GM18505 (cell line): ENCODE results near the gene NFIB.

Source experiments
- ATAC-seq: cut with Tn5 transposase; IDR thresholded peaks from one replicate; pipeline ENCODE4 v1.9.1; 2021; ENCODE audit not compliant: unreplicated experiment
- POLR2A ChIP-seq: IDR thresholded peaks from 4 replicates; pipeline ENCODE4 v1.6.1; 2011; ENCODE audit warnings: borderline replicate concordance; ENCODE audit not compliant: insufficient read depth, insufficient read length; ENCODE audit errors: extremely low read depth

The NFIB gene

GRCh38 chr9:14311956-14312685 lies 1.8 kb downstream of the NFIB start:
- no peak for TF ChIP-seq POLR2A
- no peak for ATAC-seq

DNA sequence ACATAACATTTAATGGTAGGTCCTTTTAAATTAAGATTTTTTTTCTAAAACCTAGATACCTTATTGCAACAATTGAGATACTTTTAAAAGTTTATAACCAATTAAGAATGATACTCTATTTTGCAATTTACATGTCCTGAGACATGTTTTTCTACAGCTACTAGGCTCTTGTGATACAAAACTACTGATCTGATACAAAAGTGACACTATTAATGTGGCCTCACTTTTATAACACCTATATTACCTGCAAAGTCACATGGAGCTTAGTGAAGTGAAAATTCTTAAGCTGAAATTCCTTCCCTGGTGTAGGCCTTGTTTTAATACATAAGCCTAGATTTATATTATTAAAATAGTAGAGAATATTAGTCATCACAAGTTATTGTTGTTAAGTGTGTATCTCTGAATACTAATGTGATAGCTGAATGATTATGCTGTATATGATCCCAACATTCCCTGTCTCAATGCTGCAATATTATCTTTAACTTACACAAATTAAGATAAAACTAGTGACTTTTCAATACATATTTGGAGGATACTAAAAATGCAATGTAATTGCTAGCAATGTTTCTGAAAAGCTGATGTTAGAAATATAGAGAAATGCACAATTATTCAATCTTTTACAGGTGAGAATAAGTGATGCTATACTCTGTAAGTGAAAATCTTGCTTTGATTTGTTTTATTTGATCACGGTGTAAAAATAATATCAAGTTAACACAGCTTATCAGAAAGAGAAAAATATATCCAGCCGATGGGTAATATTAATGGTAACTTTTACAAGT lies 2.6 kb downstream of the NFIB start:
- no peak for TF ChIP-seq POLR2A
- no peak for ATAC-seq

GRCh38 chr9:14310311-14310710 lies 3.6 kb downstream of the NFIB start:
- no peak for ATAC-seq
- TF ChIP-seq POLR2A: no peak

- TF ChIP-seq POLR2A: no peak
These were observed 4.5 kb downstream of the NFIB start for GRCh38 chr9:14309403-14309802.

DNA sequence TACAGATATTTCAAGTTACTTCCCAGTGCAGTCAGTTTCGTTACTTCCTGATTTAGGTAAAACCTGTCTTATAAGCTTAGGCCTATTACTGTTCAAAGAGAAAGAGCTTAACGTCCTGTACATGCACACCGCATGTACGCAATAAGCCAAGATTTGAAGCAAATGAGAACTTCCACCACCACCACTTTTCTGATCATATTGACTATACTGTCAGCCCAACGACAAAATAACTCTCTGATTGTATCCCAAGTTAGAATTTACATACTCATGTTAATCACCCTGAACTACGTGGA lies 5.1 kb downstream of the NFIB start:
- ATAC-seq: no peak
- TF ChIP-seq POLR2A: no peak

More at GRCh38 chr9:14309403-14309802, 4.5 kb downstream of the NFIB start:
- no peak for ATAC-seq

- no peak for ATAC-seq
- TF ChIP-seq POLR2A: no peak
These were observed 5.7 kb downstream of the NFIB start for GRCh38 chr9:14307989-14308852.

- no peak for TF ChIP-seq POLR2A
- no peak for ATAC-seq
These were observed 7.0 kb downstream of the NFIB start for GRCh38 chr9:14306672-14307660.

GRCh38 chr9:14306188-14306587 lies 7.8 kb downstream of the NFIB start:
- no peak for TF ChIP-seq POLR2A
- ATAC-seq: no peak

GRCh38 chr9:14304259-14304658 lies 9.7 kb downstream of the NFIB start:
- no peak for ATAC-seq
- no peak for TF ChIP-seq POLR2A

DNA sequence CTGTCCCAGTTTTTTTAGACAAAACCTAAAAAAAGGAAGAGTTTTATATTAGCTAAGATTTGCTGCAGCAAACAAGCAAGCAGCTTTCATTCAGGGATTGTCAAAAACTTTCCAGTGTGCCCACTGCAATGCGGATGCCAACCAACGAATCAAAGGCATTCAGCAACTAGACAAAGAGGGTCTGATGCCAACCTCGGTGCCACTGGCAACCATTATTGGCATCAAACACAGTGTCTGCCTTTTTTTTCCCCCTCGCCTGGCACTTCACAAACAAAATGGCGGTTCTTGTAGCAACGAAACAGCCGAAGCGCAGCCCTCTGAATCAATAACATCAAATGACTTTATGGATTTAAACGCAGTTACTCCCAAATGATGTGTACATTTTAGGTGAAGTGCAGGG lies 10.4 kb downstream of the NFIB start:
- no peak for ATAC-seq
- TF ChIP-seq POLR2A: no peak

DNA sequence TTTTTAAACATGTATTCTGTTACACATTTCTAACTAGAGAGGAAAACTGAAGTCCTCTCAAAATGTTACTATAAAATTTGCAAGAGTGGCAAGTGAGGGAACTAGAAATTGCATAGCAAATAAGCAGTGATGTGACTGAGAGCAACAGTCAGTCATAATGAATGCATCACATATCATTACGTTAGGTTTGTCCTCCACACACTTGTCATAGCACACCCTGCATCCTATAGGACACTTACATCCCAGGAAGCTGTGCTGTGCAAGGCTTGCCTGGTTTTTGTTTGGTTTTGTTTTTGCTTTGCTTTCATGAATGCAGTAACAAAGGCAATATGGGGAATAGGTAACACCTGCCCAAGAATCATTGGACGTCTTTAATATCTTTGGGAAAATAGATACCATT lies 10.8 kb downstream of the NFIB start:
- no peak for ATAC-seq
- no peak for TF ChIP-seq POLR2A

- no peak for ATAC-seq
- TF ChIP-seq POLR2A: no peak
These were observed 11.5 kb downstream of the NFIB start for GRCh38 chr9:14302405-14302804.

GRCh38 chr9:14301583-14302021 lies 12.3 kb downstream of the NFIB start:
- TF ChIP-seq POLR2A: no peak
- no peak for ATAC-seq

- TF ChIP-seq POLR2A: no peak
- no peak for ATAC-seq
These were observed 12.9 kb downstream of the NFIB start for GRCh38 chr9:14301006-14301405.
